AG04450 (cell line): Measurements from ENCODE around the gene ZFYVE27. TPM values are rescaled to one million over a fixed set of nuclear protein-coding genes. Genes with fewer than 3 reads are reported as not detected.

Source experiments
- CTCF ChIA-PET: fragments of 300-600, 350-600 bp; formaldehyde crosslinking; extraction: SDS; loops from one replicate; lab custom pipeline; 2022; ENCODE audit warnings: antibody characterized with exemption, inconsistent platforms; lab: Charles Lee
- POLR2A ChIA-PET: fragments of 350-600 bp; formaldehyde crosslinking; extraction: SDS; loops from one replicate; lab custom pipeline; 2021; ENCODE audit warnings: antibody characterized with exemption, inconsistent platforms; lab: Yijun Ruan, JAX
- DNase-seq: peaks from one replicate; pipeline ENCODE4 v3.0.0-alpha.2; 2011; ENCODE audit warnings: low read depth, low spot score
- H3K27ac ChIP-seq: one replicate; pipeline ENCODE4 v1.5.1; 2012; ENCODE audit warnings: low read depth, low read length, control low read depth
- H3K27me3 ChIP-seq: one replicate; pipeline ENCODE4 v1.6.0; 2012; ENCODE audit warnings: low read length; ENCODE audit not compliant: control insufficient read depth, insufficient read depth
- H3K4me3 ChIP-seq: 2 replicates; pipeline ENCODE4 v1.5.1; 2011; ENCODE audit warnings: mild to moderate bottlenecking, low read depth, low read length, control low read depth
- H3K9me3 ChIP-seq: 2 replicates; pipeline ENCODE4 v1.5.1; 2012; ENCODE audit warnings: low read length; ENCODE audit not compliant: control insufficient read depth, insufficient read depth
- polyA plus RNA-seq: library from polyadenylated mRNA; depleted of rRNA; stranded (reverse); fragments of >200 nt; gene quantifications from 2 replicates; pipeline ENCODE4 v1.2.3, GENCODE V29; 2011
- TF ChIP-seq, protein P1 (sequence below): IDR thresholded peaks from 2 replicates; pipeline ENCODE4 v1.5.1; 2011; ENCODE audit warnings: low read depth, low read length, control low read depth, inconsistent platforms

Gene ZFYVE27
- polyA plus RNA-seq, 1 experiment = 11.1 TPM

DNA sequence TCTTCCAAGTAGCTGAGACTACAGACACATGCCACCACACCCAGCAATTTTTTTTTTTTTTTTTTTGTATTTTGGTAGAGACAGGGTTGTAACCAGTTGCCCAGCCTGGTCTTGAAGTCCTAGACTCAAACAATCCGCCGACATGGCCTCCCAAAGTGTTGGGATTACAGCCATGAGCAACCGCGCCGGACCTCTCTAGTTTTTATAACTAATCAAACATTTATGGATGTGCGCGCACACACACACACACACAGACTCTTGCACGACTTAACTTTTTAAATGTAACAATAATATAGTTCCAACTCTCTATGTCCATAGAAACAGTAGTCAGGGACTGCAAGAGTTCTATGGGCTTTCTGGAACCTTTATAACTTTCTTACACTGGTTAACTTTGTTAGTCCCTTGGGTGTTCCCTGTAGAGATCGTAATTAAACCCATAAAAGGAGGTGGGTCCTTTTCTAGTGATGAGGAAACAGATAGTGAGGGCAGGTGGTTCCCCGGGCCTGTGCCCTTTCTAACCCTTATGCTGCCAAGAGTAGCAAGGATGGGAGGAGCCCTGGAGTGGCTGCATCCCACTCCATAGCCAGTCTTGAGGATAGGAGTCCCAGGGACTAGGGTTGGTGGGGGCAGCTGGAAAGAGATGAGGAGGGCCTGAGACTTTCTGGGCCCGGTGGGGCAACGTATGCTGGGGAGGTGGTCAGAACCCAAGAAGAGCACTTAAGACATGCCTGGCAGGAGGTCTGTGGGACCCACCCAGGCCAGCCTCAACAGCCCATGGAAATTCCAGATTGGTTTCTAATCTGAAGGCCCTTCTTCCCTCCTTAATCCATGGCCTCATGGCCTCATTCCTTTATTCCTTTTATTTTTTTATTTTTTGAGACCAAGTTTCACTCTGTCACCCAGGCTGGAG is 14.8 kb upstream of the ZFYVE27 start:
- POLR2A ChIA-PET = interaction anchor here (2.4 to 3.3 kb wide), 2 partner anchors 8 to 33 kb away, joined by 10 to 21 read pairs; partner anchors contain the start of gene MARVELD1
- no peak for DNase-seq
- Histone ChIP-seq H3K4me3 (no peak overlapping the region), H3K9me3 (no peaks in the 10 kb centered on the region), H3K27me3 (no peaks in the 10 kb centered on the region), H3K27ac (no peak overlapping the region)
- TF ChIP-seq, protein P1, sequence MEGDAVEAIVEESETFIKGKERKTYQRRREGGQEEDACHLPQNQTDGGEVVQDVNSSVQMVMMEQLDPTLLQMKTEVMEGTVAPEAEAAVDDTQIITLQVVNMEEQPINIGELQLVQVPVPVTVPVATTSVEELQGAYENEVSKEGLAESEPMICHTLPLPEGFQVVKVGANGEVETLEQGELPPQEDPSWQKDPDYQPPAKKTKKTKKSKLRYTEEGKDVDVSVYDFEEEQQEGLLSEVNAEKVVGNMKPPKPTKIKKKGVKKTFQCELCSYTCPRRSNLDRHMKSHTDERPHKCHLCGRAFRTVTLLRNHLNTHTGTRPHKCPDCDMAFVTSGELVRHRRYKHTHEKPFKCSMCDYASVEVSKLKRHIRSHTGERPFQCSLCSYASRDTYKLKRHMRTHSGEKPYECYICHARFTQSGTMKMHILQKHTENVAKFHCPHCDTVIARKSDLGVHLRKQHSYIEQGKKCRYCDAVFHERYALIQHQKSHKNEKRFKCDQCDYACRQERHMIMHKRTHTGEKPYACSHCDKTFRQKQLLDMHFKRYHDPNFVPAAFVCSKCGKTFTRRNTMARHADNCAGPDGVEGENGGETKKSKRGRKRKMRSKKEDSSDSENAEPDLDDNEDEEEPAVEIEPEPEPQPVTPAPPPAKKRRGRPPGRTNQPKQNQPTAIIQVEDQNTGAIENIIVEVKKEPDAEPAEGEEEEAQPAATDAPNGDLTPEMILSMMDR = no peak
- CTCF ChIA-PET = interaction anchor here (1.6 to 4.1 kb wide), 4 partner anchors 9 to 21 kb away, joined by 3 to 44 read pairs (median 18); no protein-coding TSS in a partner anchor

DNA sequence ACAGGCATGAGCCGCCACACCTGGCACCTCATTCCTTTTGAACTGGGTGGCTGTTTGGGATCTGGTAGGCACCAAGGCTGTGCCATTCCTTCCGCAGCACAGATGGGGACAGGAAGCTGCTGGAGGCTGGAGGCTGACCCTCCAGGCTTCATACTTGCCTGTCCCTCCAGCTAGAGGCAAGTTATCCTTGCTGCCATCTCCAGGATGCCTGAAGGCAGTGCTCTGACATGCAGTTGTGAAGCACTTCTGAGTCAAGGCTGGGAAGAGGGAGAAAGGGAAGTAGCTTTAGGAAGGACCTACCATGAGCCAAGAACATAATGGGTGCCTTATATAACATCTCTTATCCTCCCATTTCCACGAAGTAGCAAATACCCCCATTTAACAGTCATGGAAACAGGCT is 13.9 kb upstream of the ZFYVE27 start:
- no peaks in the 10 kb centered on the region for H3K27me3 ChIP-seq
- TF ChIP-seq, protein P1 = no peak
- H3K9me3 ChIP-seq = no peaks in the 10 kb centered on the region
- POLR2A ChIA-PET = interaction anchor here (2.4 to 3.3 kb wide), 2 partner anchors 9 to 34 kb away, joined by 10 to 21 read pairs; partner anchors contain the start of gene MARVELD1
- no peak overlapping the region for H3K27ac ChIP-seq
- CTCF ChIA-PET = interaction anchor here (1.0 to 4.1 kb wide), 5 partner anchors 8 to 34 kb away, joined by 3 to 44 read pairs (median 6); partner anchors contain the start of gene ZFYVE27
- no peak overlapping the region for H3K4me3 ChIP-seq
- DNase-seq = no peak

DNA sequence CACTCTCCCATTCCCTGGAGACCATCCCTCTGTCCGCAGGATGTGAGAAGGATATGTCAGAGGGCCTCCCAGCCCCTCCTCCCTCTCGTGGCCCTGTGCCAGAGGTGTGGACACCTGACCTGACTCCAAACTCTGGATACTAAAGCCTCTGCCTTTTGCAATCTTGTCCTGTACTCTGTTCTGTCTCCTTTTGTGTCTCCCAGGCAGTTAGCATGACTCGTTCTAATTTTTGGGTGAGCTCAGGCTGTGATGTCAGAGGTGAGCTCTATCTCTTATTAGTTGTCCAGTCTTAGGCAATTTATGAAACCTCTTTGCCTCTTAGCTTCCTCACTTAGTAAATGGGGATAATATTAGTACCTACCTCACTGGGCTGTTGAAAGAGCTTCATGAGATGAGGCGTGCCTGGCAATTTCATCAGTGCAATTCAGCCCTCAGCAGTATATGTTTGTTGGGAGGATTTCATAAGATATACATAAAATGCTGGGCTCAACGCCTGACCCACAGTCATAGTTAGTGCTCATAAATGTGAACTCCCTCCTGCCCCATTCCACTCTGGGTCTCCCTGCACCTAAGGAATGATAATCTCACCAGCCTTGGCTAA is 12.5 kb upstream of the ZFYVE27 start:
- POLR2A ChIA-PET = interaction anchor here (0.6 to 3.3 kb wide), 8 partner anchors 11 to 97 kb away, joined by 3 to 21 read pairs (median 6); partner anchors contain the start of genes AVPI1, MARVELD1 and ZFYVE27
- CTCF ChIA-PET = interaction anchor here (0.5 to 4.3 kb wide), 6 partner anchors 8 to 446 kb away, joined by 3 to 44 read pairs (median 16); no protein-coding TSS in a partner anchor
- Histone ChIP-seq H3K27ac (peak overlapping the region; percentile 31), H3K9me3 (no peaks in the 10 kb centered on the region), H3K27me3 (no peaks in the 10 kb centered on the region), H3K4me3 (no peak overlapping the region)
- DNase-seq = no peak
- TF ChIP-seq, protein P1 = no peak

DNA sequence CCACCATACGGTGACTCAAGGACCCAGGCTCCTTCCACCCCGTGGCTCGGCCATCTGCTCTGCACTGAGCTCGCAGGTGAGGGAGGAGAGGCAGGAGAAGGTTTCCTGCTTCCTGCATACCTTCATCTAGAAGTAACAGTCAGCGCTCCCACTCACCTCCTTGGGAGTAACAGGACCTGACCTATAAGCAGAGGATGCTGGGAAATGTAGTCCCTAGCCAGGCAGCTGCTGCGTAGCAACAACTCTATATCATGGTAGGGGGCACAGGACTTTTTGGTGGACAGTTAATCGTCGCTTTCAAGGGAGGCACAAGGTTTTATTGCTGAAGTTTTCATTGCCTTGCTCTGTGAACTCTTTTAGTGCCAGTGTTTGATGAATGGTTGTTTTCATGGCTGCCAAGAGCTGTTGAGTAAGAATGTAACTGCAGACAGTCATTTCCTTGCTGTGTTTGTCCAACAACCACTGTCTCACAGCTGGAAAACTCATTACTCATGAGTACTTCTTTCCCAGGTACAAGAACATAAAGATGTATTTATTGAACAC is 10.2 kb upstream of the ZFYVE27 start:
- Histone ChIP-seq H3K4me3 (no peak overlapping the region; the same call in 1 of the 2 replicates), H3K27ac (no peak overlapping the region), H3K27me3 (no peaks in the 10 kb centered on the region), H3K9me3 (no peaks in the 10 kb centered on the region)
- TF ChIP-seq, protein P1 = no peak
- ChIA-PET CTCF (interaction anchor here (0.5 to 4.3 kb wide), 10 partner anchors 10 to 270 kb away, joined by 3 to 33 read pairs (median 4); partner anchors contain the start of genes MARVELD1 and ZFYVE27), POLR2A (interaction anchor here (0.6 to 2.0 kb wide), 5 partner anchors 12 to 73 kb away, joined by 3 to 9 read pairs (median 6); partner anchors contain the start of genes AVPI1 and MARVELD1)
- peak; percentile 43 for DNase-seq
